DND-41 (cell line): ENCODE measurements around the gene IP6K3.

ENCODE experiments used
- ATAC-seq: fragments of 200-7000 bp; cut with Tn5 transposase; 3 replicates; pipeline ENCODE4 v1.9.1; 2021; ENCODE audit warnings: low read depth; ENCODE audit not compliant: insufficient read depth
- DNase-seq: peaks from one replicate; pipeline ENCODE4 v3.0.0-alpha.2; 2020
- H2AFZ ChIP-seq: 2 replicates; pipeline ENCODE4 v1.6.0; 2012; ENCODE audit warnings: low read depth, low read length
- H3K27ac ChIP-seq: 2 replicates; pipeline ENCODE4 v1.5.1; 2012; ENCODE audit warnings: low read length, inconsistent platforms
- H3K27me3 ChIP-seq: fragments of 200-600 bp; sonication (generic); 2 replicates; pipeline ENCODE4 v1.6.0; 2012; ENCODE audit warnings: low read length, mild to moderate bottlenecking, inconsistent platforms; ENCODE audit not compliant: insufficient read depth, poor library complexity
- H3K36me3 ChIP-seq: 2 replicates; pipeline ENCODE4 v1.5.1; 2012; ENCODE audit warnings: low read length, inconsistent platforms; ENCODE audit not compliant: insufficient read depth
- H3K4me1 ChIP-seq: 2 replicates; pipeline ENCODE4 v1.5.1; 2012; ENCODE audit warnings: mild to moderate bottlenecking, low read length; ENCODE audit not compliant: insufficient read depth
- H3K4me2 ChIP-seq: 2 replicates; pipeline ENCODE4 v1.6.0; 2012; ENCODE audit warnings: mild to moderate bottlenecking, moderate library complexity, low read length, inconsistent platforms; ENCODE audit not compliant: insufficient read depth
- H3K4me3 ChIP-seq, 2 experiments: fragments of 200-600 bp in 1 of 2; shearing (Covaris generic) in 1 of 2; 2 replicates each; pipeline ENCODE4 v1.5.1; 2012 to 2016; ENCODE audit warnings: inconsistent platforms in 2 of 2, low read length in 2 of 2, mild to moderate bottlenecking in 2 of 2, low read depth in 1 of 2, moderate library complexity in 1 of 2
- H3K79me2 ChIP-seq: 2 replicates; pipeline ENCODE4 v1.6.0; 2012; ENCODE audit warnings: low read length, inconsistent platforms; ENCODE audit not compliant: insufficient read depth
- H3K9ac ChIP-seq: 2 replicates; pipeline ENCODE4 v1.6.0; 2012; ENCODE audit warnings: low read depth, mild to moderate bottlenecking, inconsistent platforms, low read length, moderate library complexity
- H3K9me3 ChIP-seq: 2 replicates; pipeline ENCODE4 v1.5.1; 2012; ENCODE audit warnings: low read length, moderate library complexity, mild to moderate bottlenecking, inconsistent platforms; ENCODE audit not compliant: insufficient read depth, severe bottlenecking
- H4K20me1 ChIP-seq: 2 replicates; pipeline ENCODE4 v1.6.0; 2012; ENCODE audit warnings: low read length; ENCODE audit not compliant: insufficient read depth
- CTCF ChIP-seq: IDR thresholded peaks from 2 replicates; pipeline ENCODE4 v1.5.1; 2012; ENCODE audit warnings: borderline replicate concordance, low read length, moderate library complexity, mild to moderate bottlenecking; ENCODE audit not compliant: poor library complexity, severe bottlenecking; ENCODE audit errors: extremely low read depth
- EZH2 ChIP-seq: IDR thresholded peaks from 3 replicates; pipeline ENCODE4 v1.6.1; 2012; ENCODE audit warnings: borderline replicate concordance, low read depth, mild to moderate bottlenecking, moderate library complexity, low read length, inconsistent platforms; ENCODE audit not compliant: severe bottlenecking

IP6K3 gene

GRCh38 chr6:33746651-33747100 is at the start of gene IP6K3:
TSS of gene IP6K3 (minus strand) at chr6:33746905. CDS start at chr6:33735476, 11,429 bp downstream.
- no peaks in the 10 kb centered on the region for H3K4me1 ChIP-seq

GRCh38 chr6:33794910-33795623 is 48.4 kb upstream of the IP6K3 start:
- H3K4me1 ChIP-seq: peaks cover 5% of the 10 kb centered on the region; the same call in 1 of the 2 replicates
- ATAC-seq (no peak), DNase-seq (no peak)
- no peak overlapping the region for H3K9ac ChIP-seq
- no peak overlapping the region for H3K27ac ChIP-seq
- H3K79me2 ChIP-seq: no peaks in the 10 kb centered on the region
- no peak overlapping the region for H3K4me2 ChIP-seq
- H4K20me1 ChIP-seq: no peaks in the 10 kb centered on the region; the same call in 1 of the 2 replicates
- no peaks in the 10 kb centered on the region for H3K36me3 ChIP-seq
- no peaks in the 10 kb centered on the region for H3K9me3 ChIP-seq
- peaks cover 14% of the 10 kb centered on the region for H3K27me3 ChIP-seq
- no peak overlapping the region for H3K4me3 ChIP-seq
- H2AFZ ChIP-seq: no peak overlapping the region
- TF ChIP-seq CTCF (no peak), EZH2 (no peak)

More at GRCh38 chr6:33746651-33747100, at the start of gene IP6K3:
- H3K9ac ChIP-seq: no peak within 1 kb of the TSS
- H3K79me2 ChIP-seq: no peaks in the 10 kb centered on the region
- no peak for TF ChIP-seq CTCF
- no peak for TF ChIP-seq EZH2
- no peaks in the 10 kb centered on the region for H3K36me3 ChIP-seq
- no peaks in the 10 kb centered on the region for H3K9me3 ChIP-seq
- H4K20me1 ChIP-seq: peaks cover 10% of the 10 kb centered on the region; the same call in 1 of the 2 replicates
- H3K4me3 ChIP-seq: no peak within 1 kb of the TSS
- ATAC-seq (no peak), DNase-seq (no peak)
- H3K4me2 ChIP-seq: no peak within 1 kb of the TSS
- H2AFZ ChIP-seq: no peak within 1 kb of the TSS
- no peak within 1 kb of the TSS for H3K27ac ChIP-seq
- peaks cover 4% of the 10 kb centered on the region for H3K27me3 ChIP-seq

DNA sequence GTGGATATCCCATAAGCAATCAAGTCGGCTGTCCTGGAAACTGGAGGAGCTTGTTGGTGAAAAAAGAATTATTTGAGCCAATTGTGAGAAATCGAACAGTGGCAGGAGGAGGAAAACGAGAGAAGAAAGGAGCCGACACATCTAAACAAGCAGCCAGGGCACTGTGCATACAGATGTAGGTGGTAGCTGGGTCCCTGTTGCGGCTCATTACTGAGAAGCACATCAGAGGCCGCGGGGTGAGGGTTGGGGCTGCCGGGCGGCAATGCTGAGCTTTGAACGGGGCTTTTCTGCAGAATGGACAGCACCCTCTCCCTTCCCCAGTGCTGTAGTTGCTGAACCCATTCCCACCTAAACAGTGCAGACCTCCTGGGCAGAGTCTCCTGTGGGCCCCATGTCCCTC is 46.3 kb upstream of the IP6K3 start:
- TF ChIP-seq CTCF: no peak
- TF ChIP-seq EZH2: no peak
- Histone ChIP-seq H2AFZ (no peak overlapping the region), H3K36me3 (no peaks in the 10 kb centered on the region; the same call in 1 of the 2 replicates), H3K9ac (no peak overlapping the region), H3K79me2 (peaks cover 13% of the 10 kb centered on the region), H4K20me1 (peaks cover 1% of the 10 kb centered on the region), H3K9me3 (no peaks in the 10 kb centered on the region), H3K4me1 (peaks cover 10% of the 10 kb centered on the region), H3K27me3 (no peaks in the 10 kb centered on the region), H3K4me3 (no peak overlapping the region), H3K27ac (no peak overlapping the region), H3K4me2 (no peak overlapping the region)
- DNase-seq (no peak), ATAC-seq (no peak)
